K562 (cell line): ENCODE measurements around the gene SOCS3. TPM values are rescaled to one million over a fixed set of nuclear protein-coding genes. Genes with fewer than 3 reads are reported as not detected.
"Not testable (repeated sequence)": the region's sequence is repeated elsewhere in the genome, so short reads cannot be mapped to it uniquely, and the experiment has no call there.

Experiments used
- ATAC-seq: fragments of 200-7000 bp; cut with Tn5 transposase; 3 replicates; pipeline ENCODE4 v1.9.1; 2020; ENCODE audit warnings: moderate library complexity
- BruUV-seq: library from RNA; stranded (reverse); fragments of 400-500 nt; replicated peaks from 2 replicates; lab custom pipeline; 2021; lab: Mats Ljungman, UMichigan
- CTCF ChIA-PET: fragments of 300-600 bp; formaldehyde crosslinking; extraction: SDS; loops from one replicate; lab custom pipeline; 2021; ENCODE audit warnings: low intra/inter-chr PET ratio; lab: Yijun Ruan, JAX
- POLR2A ChIA-PET: fragments of 300-600, 350-650 bp; sonication (Branson Sonifier 250); formaldehyde crosslinking; extraction: SDS; loops from one replicate; lab custom pipeline; 2021; ENCODE audit warnings: antibody characterized with exemption, inconsistent platforms; lab: Yijun Ruan, JAX
- DNase-seq, 4 experiments: peaks; one replicate each; pipeline versions ENCODE4 v3.0.0 to v3.0.0-alpha.2; 2011 to 2018; ENCODE audit warnings: low spot score in 3 of 4, mixed read lengths in 3 of 4; ENCODE audit errors: extremely low read depth in 1 of 4
- FAIRE-seq: peaks from 2 replicates; lab custom pipeline; 2011; peaks lifted over from hg19 to GRCh38; lab: Jason Lieb, UNC
- H2AFZ ChIP-seq: 2 replicates; pipeline ENCODE4 v1.6.0; 2011; ENCODE audit warnings: low read depth, low read length, control low read depth, inconsistent platforms
- H3K27ac ChIP-seq: fragments of 200-600 bp; 3 replicates; pipeline ENCODE4 v1.8.0; 2011; ENCODE audit warnings: low read depth, mild to moderate bottlenecking, control low read depth, inconsistent platforms, low read length, moderate library complexity, mixed read lengths; ENCODE audit errors: extremely low read depth
- H3K27me3 ChIP-seq, 2 experiments: fragments of 300-600 bp in 1 of 2; 2 replicates in 1 of 2; 3 replicates in 1 of 2; pipeline versions ENCODE4 v1.6.0 to v1.8.0; 2011; ENCODE audit warnings: inconsistent platforms in 2 of 2, low read length in 2 of 2, mild to moderate bottlenecking in 1 of 2, mixed read lengths in 1 of 2, moderate library complexity in 1 of 2; ENCODE audit not compliant: control insufficient read depth in 2 of 2, insufficient read depth in 2 of 2
- H3K36me3 ChIP-seq: fragments of 300-600 bp; 3 replicates; pipeline ENCODE4 v1.8.0; 2011; ENCODE audit warnings: mild to moderate bottlenecking, low read length, inconsistent platforms; ENCODE audit not compliant: control insufficient read depth, insufficient read depth
- H3K4me1 ChIP-seq, 2 experiments: fragments of 200-600 bp in 1 of 2; replicated peaks in 1 of 2; 2 replicates in 1 of 2; 3 replicates in 1 of 2; pipeline versions ENCODE4 v1.5.1 to v1.8.0; 2011; ENCODE audit warnings: inconsistent platforms in 2 of 2, low read length in 2 of 2, mild to moderate bottlenecking in 1 of 2, mixed read lengths in 1 of 2, moderate library complexity in 1 of 2; ENCODE audit not compliant: control insufficient read depth in 2 of 2, insufficient read depth in 2 of 2
- H3K4me2 ChIP-seq: 2 replicates; pipeline ENCODE4 v1.6.1; 2011; ENCODE audit warnings: low read length, control low read depth, inconsistent platforms, mixed read lengths; ENCODE audit not compliant: insufficient read depth
- H3K4me3 ChIP-seq: fragments of 200-600 bp; sonication (generic), shearing (Covaris generic); 2 replicates; pipeline ENCODE4 v1.5.1; 2016; ENCODE audit warnings: control low read depth, inconsistent platforms
- H3K79me2 ChIP-seq: fragments of 200-600 bp; 3 replicates; pipeline ENCODE4 v1.8.0; 2011; ENCODE audit warnings: low read length, inconsistent platforms; ENCODE audit not compliant: control insufficient read depth, insufficient read depth
- H3K9ac ChIP-seq, 2 experiments: 2 replicates each; pipeline versions ENCODE4 v1.6.0 to v1.6.1; 2011; ENCODE audit warnings: low read depth in 2 of 2, low read length in 2 of 2, control low read depth in 1 of 2, inconsistent platforms in 1 of 2, mild to moderate bottlenecking in 1 of 2, mixed read lengths in 1 of 2; ENCODE audit not compliant: insufficient read depth in 1 of 2
- H3K9me1 ChIP-seq: one replicate; pipeline ENCODE4 v1.6.0; 2011; ENCODE audit warnings: inconsistent platforms, mild to moderate bottlenecking, low read length, moderate library complexity; ENCODE audit not compliant: control insufficient read depth, insufficient read depth
- H3K9me3 ChIP-seq: replicated peaks from 2 replicates; pipeline ENCODE4 v1.5.1; 2011; ENCODE audit warnings: low read depth, low read length, inconsistent platforms; ENCODE audit not compliant: control insufficient read depth, insufficient read depth
- H4K20me1 ChIP-seq: replicated peaks from 2 replicates; pipeline ENCODE4 v1.6.1; 2011; ENCODE audit warnings: low read length, inconsistent platforms, mixed read lengths; ENCODE audit not compliant: control insufficient read depth, insufficient read depth
- BRCA1 ChIP-seq, 2 experiments: fragments of 450-650 bp in 1 of 2; sonication (generic) in 1 of 2; formaldehyde crosslinking in 1 of 2; IDR thresholded peaks; 2 replicates each; pipeline versions ENCODE4 v1.5.0 to v1.6.1; 2017 to 2020; ENCODE audit warnings: mild to moderate bottlenecking in 1 of 2, missing genetic modification reagents in 1 of 2
- BRD4 ChIP-seq: fragments of 200-600 bp; sonication (generic); IDR thresholded peaks from 2 replicates; pipeline ENCODE4 v1.6.1; 2017; ENCODE audit warnings: inconsistent platforms
- CXXC5 ChIP-seq: fragments of 250-450 bp; sonication (Bioruptor Pico); IDR thresholded peaks from 2 replicates; pipeline ENCODE4 v1.8.0; 2022; ENCODE audit warnings: inconsistent platforms, mild to moderate bottlenecking, moderate library complexity
- HMG20A ChIP-seq: fragments of 450-650 bp; formaldehyde crosslinking; conservative IDR thresholded peaks from 2 replicates; pipeline ENCODE4 v1.4.0; 2020; ENCODE audit warnings: mild to moderate bottlenecking, mixed read lengths
- HMG20B ChIP-seq: fragments of 250-450 bp; sonication (Bioruptor Pico); IDR thresholded peaks from 2 replicates; pipeline ENCODE4 v1.5.0; 2021; ENCODE audit warnings: mild to moderate bottlenecking
- HMGN3 ChIP-seq: IDR thresholded peaks from 2 replicates; pipeline ENCODE4 v1.6.1; 2011; ENCODE audit warnings: borderline replicate concordance, low read depth, mild to moderate bottlenecking, mixed read lengths, low read length; ENCODE audit not compliant: insufficient read length; ENCODE audit errors: extremely low read depth
- RBM34 ChIP-seq: fragments of 200-400 bp; formaldehyde crosslinking; IDR thresholded peaks from 2 replicates; pipeline ENCODE4 v1.6.1; 2018; ENCODE audit warnings: low read length, borderline replicate concordance; ENCODE audit not compliant: insufficient read depth
- ZBTB17 ChIP-seq: fragments of 450-650 bp; formaldehyde crosslinking; IDR thresholded peaks from 2 replicates; pipeline ENCODE4 v1.4.0; 2020; ENCODE audit warnings: mild to moderate bottlenecking
- ZNF146 ChIP-seq: IDR thresholded peaks from one replicate; pipeline ENCODE4 v1.6.1; 2018; ENCODE audit warnings: missing compliant biosample characterization; ENCODE audit not compliant: unreplicated experiment
- ZNF175 ChIP-seq: fragments of 200-800 bp; sonication (Bioruptor generic); IDR thresholded peaks from 2 replicates; pipeline ENCODE4 v1.6.1; 2016; ENCODE audit warnings: low read depth, mild to moderate bottlenecking, missing genetic modification characterization, missing compliant biosample characterization
- ZNF197 ChIP-seq: fragments of 200-800 bp; sonication (Bioruptor generic); IDR thresholded peaks from 2 replicates; pipeline ENCODE4 v1.6.1; 2016; ENCODE audit warnings: low read depth, missing genetic modification characterization, missing compliant biosample characterization
- ZNF274 ChIP-seq: IDR thresholded peaks from 2 replicates; pipeline ENCODE4 v1.6.1; 2011; ENCODE audit warnings: low read depth, mild to moderate bottlenecking, low read length, moderate library complexity, borderline replicate concordance
- ZNF431 ChIP-seq: sonication (generic); formaldehyde crosslinking; IDR thresholded peaks from 2 replicates; pipeline ENCODE4 v1.8.0; 2022; ENCODE audit warnings: mild to moderate bottlenecking, missing genetic modification reagents
- ZNF778 ChIP-seq: fragments of 450-650 bp; formaldehyde crosslinking; IDR thresholded peaks from 2 replicates; pipeline ENCODE4 v1.4.0; 2020; ENCODE audit warnings: mild to moderate bottlenecking, moderate library complexity
- ZZZ3 ChIP-seq: fragments of 450-650 bp; IDR thresholded peaks from 2 replicates; pipeline ENCODE4 v1.6.1; 2016; ENCODE audit warnings: antibody characterized with exemption, mild to moderate bottlenecking, moderate library complexity
- WGBS: fragments of 100-300 bp; shearing (Covaris generic); methylation state at CpG from one replicate; pipeline ENCODE4 v1.1.6; 2016; ENCODE audit warnings: low coverage, mixed read lengths; ENCODE audit not compliant: insufficient coverage; ENCODE audit errors: missing lambda C conversion rate; 5-methylcytosine and 5-hydroxymethylcytosine counted together
- in situ Hi-C: fragments of 300-500 bp; cut with MboI; formaldehyde crosslinking; loops from 4 replicates; pipeline ENCODE4 v1.15.0; 2018; ENCODE audit warnings: inconsistent platforms, mixed read lengths
- intact Hi-C: fragments of 100-400 bp; cut with micrococcal nuclease; formaldehyde crosslinking; loops from 2 replicates; pipeline ENCODE4 v1.14.2; 2022
- polyA plus RNA-seq, 8 experiments: library from polyadenylated mRNA; depleted of rRNA in 4 of 8; stranded (reverse) in 5 of 8; unstranded in 3 of 8; fragments of >200 nt; fragmentation: Nextera tagmentation in 2 of 8; fragmentation: Illumina TruSeq in 1 of 8; extraction: Ambion mirVana in 2 of 8; extraction: Trizol in 1 of 8; gene quantifications; 2 replicates each; pipeline versions ENCODE4 v1.2.1 to v1.2.3, GENCODE V29; 2011 to 2014; ENCODE audit warnings: inconsistent platforms in 1 of 8, missing spikeins in 1 of 8
- total RNA-seq, 7 experiments: library from RNA; depleted of rRNA in 6 of 7; stranded (reverse); fragments of >200 nt in 6 of 7; fragmentation: Illumina TruSeq in 2 of 7; extraction: Trizol in 2 of 7; gene quantifications; 2 replicates each; pipeline versions ENCODE4 v1.2.1 to v1.2.3, GENCODE V29; 2011 to 2021; ENCODE audit warnings: low replicate concordance in 1 of 7
- TF ChIP-seq, protein P1 (sequence below): fragments of 250-450 bp; sonication (Bioruptor Pico); IDR thresholded peaks from 2 replicates; pipeline ENCODE4 v1.4.0; 2020

SOCS3 gene
- total and polyA plus RNA-seq, 9 of the 15 experiments (the other 6 are each of a cell fraction or from before 2014, with no cell fraction given), result 0.56 to 38.9 (median 13.7) TPM

- TF ChIP-seq, protein P1, sequence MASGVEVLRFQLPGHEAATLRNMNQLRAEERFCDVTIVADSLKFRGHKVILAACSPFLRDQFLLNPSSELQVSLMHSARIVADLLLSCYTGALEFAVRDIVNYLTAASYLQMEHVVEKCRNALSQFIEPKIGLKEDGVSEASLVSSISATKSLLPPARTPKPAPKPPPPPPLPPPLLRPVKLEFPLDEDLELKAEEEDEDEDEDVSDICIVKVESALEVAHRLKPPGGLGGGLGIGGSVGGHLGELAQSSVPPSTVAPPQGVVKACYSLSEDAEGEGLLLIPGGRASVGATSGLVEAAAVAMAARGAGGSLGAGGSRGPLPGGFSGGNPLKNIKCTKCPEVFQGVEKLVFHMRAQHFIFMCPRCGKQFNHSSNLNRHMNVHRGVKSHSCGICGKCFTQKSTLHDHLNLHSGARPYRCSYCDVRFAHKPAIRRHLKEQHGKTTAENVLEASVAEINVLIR (CRISPR knock-in tag), result no peak
- no peak for TF ChIP-seq BRD4
- no peak for TF ChIP-seq ZZZ3
- TF ChIP-seq CXXC5 (CRISPR knock-in tag), result peak; percentile 80
- TF ChIP-seq HMG20A (CRISPR knock-in tag), result no peak
- no peak for TF ChIP-seq ZNF274
- TF ChIP-seq RBM34, result no peak
- TF ChIP-seq HMGN3, result peak; percentile 55
- TF ChIP-seq ZNF146 (CRISPR knock-in tag), result no peak
- no peak for TF ChIP-seq HMG20B (CRISPR knock-in tag)
- TF ChIP-seq ZNF175 (CRISPR knock-in tag), result no peak
- no peak for TF ChIP-seq ZNF778 (CRISPR knock-in tag)
- TF ChIP-seq ZNF197 (CRISPR knock-in tag), result no peak
- no peak for TF ChIP-seq ZNF431 (CRISPR knock-in tag)
- no peak for TF ChIP-seq ZBTB17 (CRISPR knock-in tag)
- TF ChIP-seq BRCA1 (IDR thresholded peaks at IDR 0.05), result no peak
- no peak for TF ChIP-seq BRCA1 (CRISPR knock-in tag; IDR thresholded peaks at IDR 0.05)
Observed at GRCh38 chr17:78313735-78314648, 45.9 kb downstream of the SOCS3 start (continued).

GRCh38 chr17:78309659-78310255 is 50.1 kb downstream of the SOCS3 start:
- CTCF ChIA-PET, H3K9ac ChIP-seq, H3K27me3 ChIP-seq, H3K27ac ChIP-seq, H4K20me1 ChIP-seq, ATAC-seq, H3K4me2 ChIP-seq, FAIRE-seq, BruUV-seq, DNase-seq, H3K79me2 ChIP-seq, intact Hi-C loops, H3K9me1 ChIP-seq, H3K9me3 ChIP-seq, H3K4me3 ChIP-seq, H3K36me3 ChIP-seq, in situ Hi-C loops, H2AFZ ChIP-seq: not testable (repeated sequence)
- H3K4me1 ChIP-seq, result peaks cover 12 to 22% of the 10 kb centered on the region in 2 experiments
- WGBS, result 73% methylated on average over 11 of the region's 12 CpGs
- POLR2A ChIA-PET, result interaction anchor here (0.6 to 1.5 kb wide), 4 partner anchors 16 to 179 kb away, joined by 3 to 5 read pairs (median 4); no protein-coding TSS in a partner anchor
